Stimulated activated CD8-positive, alpha-beta memory T cell treated with anti-CD3 and anti-CD28 coated beads, Interleukin-15, amount 100 ng/mL, for 4 hours (primary cell): Measurements from ENCODE around the gene VAMP3.

Source experiments
- DNase-seq, 2 donors: peaks; one replicate each; pipeline ENCODE4 v3.0.0-alpha.2; 2020; ENCODE audit warnings: low read depth in 2 of 2

Gene VAMP3

GRCh38 chr1:7813677-7814373 lies 42.7 kb downstream of the VAMP3 start:
- no peak for DNase-seq

DNA sequence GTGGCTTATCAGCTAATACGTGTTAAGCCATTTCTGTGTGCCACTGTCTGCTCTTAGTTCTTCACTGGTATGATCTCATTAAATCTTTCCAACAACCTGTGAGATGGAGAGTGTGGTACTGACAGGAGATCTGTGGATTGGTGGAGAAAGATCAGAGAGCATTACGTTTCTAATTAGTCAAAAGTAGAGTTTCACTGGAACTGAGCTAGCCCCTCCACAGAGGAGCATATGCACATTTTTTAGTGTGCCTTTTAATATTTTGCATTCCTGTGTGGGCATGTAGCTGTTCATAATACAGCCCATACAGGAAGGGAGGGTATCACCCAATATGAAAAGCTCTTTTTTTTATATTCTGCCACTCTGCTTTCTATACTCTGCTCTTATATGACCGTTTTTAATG lies 50.2 kb downstream of the VAMP3 start:
- no peak for DNase-seq

- no peak for DNase-seq
Observed at GRCh38 chr1:7824701-7825100, 53.6 kb downstream of the VAMP3 start.

DNA sequence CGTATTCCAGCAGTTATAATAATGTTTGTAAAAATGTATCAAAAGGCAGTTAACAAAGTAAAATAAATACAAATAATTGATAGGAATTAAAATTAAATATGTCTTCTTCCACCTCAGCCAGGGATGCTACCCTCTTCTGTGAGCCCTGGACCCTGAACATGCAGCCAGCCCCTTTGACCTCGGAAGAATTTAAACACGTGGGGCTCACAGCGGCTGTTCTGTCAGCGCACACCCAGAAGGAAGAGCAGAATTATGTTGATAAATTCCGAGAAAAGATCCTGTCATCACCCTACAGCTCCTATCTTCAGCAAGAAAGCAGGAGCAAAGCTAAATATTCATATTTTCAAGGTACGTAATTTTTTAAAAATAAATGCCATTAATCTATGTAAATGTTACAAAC lies 55.3 kb downstream of the VAMP3 start:
- DNase-seq: no peak

GRCh38 chr1:7827126-7827955 lies 56.2 kb downstream of the VAMP3 start:
- DNase-seq: no peak
